Parathyroid adenoma (tissue), 2 donors: ENCODE results near the gene EPHB1.

Experiments used
- H2AFZ ChIP-seq: fragments of 300-600 bp; sonication (generic); one replicate; pipeline ENCODE4 v1.7.0; 2017; ENCODE audit warnings: antibody characterized with exemption, mild to moderate bottlenecking
- H3K27ac ChIP-seq: fragments of 300-600 bp; sonication (generic); one replicate; pipeline ENCODE4 v1.7.0; 2017
- H3K27me3 ChIP-seq: fragments of 300-600 bp; sonication (generic); one replicate; pipeline ENCODE4 v1.7.0; 2017; ENCODE audit warnings: low read length; ENCODE audit not compliant: control insufficient read depth, insufficient read depth
- H3K36me3 ChIP-seq: fragments of 300-600 bp; sonication (generic); one replicate; pipeline ENCODE4 v1.7.0; 2017; ENCODE audit warnings: low read length; ENCODE audit not compliant: control insufficient read depth, insufficient read depth
- H3K4me1 ChIP-seq: fragments of 300-600 bp; sonication (generic); one replicate; pipeline ENCODE4 v1.7.0; 2017; ENCODE audit warnings: control low read depth
- H3K4me2 ChIP-seq: fragments of 300-600 bp; sonication (generic); one replicate; pipeline ENCODE4 v1.7.0; 2017; ENCODE audit warnings: low read length
- H3K4me3 ChIP-seq: fragments of 300-600 bp; sonication (generic); one replicate; pipeline ENCODE4 v1.7.0; 2017; ENCODE audit warnings: low read depth, low read length
- H3K79me2 ChIP-seq: fragments of 300-600 bp; sonication (generic); one replicate; pipeline ENCODE4 v1.7.0; 2017; ENCODE audit warnings: control low read depth
- H3K9ac ChIP-seq: fragments of 300-600 bp; sonication (generic); one replicate; pipeline ENCODE4 v1.7.0; 2017; ENCODE audit warnings: mild to moderate bottlenecking
- H3K9me3 ChIP-seq: fragments of 300-600 bp; sonication (generic); one replicate; pipeline ENCODE4 v1.7.0; 2017; ENCODE audit warnings: low read length; ENCODE audit not compliant: control insufficient read depth
- CTCF ChIP-seq: fragments of 300-600 bp; sonication (generic); IDR thresholded peaks from one replicate; pipeline ENCODE4 v1.7.0; 2017; ENCODE audit warnings: antibody characterized with exemption, mild to moderate bottlenecking
- donor health status: primary hyperparathyroidism.

Gene EPHB1

DNA sequence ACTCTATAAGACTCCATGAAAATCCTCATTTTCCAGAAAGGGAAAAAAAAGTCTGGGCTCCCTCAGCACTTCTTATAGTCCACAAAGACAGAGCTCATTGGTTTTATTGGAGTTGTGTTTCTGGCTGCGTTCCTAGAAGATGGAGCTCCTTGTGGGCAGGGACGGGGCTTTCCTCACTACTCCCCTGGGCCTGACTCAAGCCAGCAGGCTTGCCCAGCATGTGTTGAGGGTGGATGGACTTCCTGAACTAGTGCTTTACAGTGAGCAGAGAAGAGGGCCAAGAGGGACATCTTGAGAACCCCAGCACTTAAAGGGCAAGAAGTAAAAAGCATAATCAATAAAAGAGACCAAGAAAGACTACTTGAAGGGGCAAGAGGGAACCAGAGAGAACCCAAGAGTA, 43.2 kb upstream of the EPHB1 start:
- no peak overlapping the region for H3K9ac ChIP-seq
- H3K79me2 ChIP-seq = no peaks in the 10 kb centered on the region
- no peaks in the 10 kb centered on the region for H3K4me1 ChIP-seq
- no peak overlapping the region for H3K27ac ChIP-seq
- H3K36me3 ChIP-seq = no peaks in the 10 kb centered on the region
- no peak overlapping the region for H3K4me2 ChIP-seq
- no peaks in the 10 kb centered on the region for H3K9me3 ChIP-seq
- TF ChIP-seq CTCF = no peak
- no peak overlapping the region for H3K4me3 ChIP-seq
- no peak overlapping the region for H2AFZ ChIP-seq
- no peaks in the 10 kb centered on the region for H3K27me3 ChIP-seq

DNA sequence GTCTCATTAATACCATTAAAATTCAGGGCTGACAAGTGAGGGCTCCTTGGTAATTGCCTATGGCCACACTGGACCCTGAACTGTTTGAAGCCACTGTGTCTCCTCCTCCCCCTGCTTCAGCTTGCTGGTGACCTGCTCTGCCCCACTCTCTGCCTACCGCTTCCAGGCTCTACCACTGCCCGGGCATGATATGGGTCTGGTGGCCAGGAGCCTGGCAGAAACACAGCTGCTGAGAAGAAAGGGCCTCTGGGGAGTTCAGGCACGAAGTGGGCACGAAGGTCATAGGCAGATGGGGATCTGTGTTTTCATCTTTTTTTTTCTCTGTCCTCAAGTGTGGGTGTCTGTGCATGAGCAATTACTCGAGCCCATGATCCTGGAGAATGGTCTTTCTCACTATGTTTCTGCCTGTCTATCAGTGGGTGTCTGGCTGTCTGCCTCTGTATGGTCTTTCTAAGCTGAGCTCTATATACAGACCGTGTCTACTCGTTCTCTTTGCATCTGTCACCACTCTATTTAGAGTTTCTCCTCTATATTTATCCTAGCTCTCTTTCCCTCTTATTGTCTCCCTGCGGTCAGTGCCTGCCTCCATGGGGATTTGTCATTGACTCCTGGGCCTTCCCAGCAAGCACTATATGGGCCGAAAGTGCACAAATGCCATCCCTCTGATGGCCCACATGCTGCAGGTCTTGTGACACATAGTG, 42.1 kb upstream of the EPHB1 start:
- Histone ChIP-seq H3K9ac (no peak overlapping the region), H3K9me3 (no peaks in the 10 kb centered on the region), H3K36me3 (no peaks in the 10 kb centered on the region), H3K27ac (no peak overlapping the region), H3K79me2 (no peaks in the 10 kb centered on the region), H3K4me3 (no peak overlapping the region), H2AFZ (no peak overlapping the region), H3K4me2 (no peak overlapping the region), H3K27me3 (no peaks in the 10 kb centered on the region), H3K4me1 (no peaks in the 10 kb centered on the region)
- no peak for TF ChIP-seq CTCF

DNA sequence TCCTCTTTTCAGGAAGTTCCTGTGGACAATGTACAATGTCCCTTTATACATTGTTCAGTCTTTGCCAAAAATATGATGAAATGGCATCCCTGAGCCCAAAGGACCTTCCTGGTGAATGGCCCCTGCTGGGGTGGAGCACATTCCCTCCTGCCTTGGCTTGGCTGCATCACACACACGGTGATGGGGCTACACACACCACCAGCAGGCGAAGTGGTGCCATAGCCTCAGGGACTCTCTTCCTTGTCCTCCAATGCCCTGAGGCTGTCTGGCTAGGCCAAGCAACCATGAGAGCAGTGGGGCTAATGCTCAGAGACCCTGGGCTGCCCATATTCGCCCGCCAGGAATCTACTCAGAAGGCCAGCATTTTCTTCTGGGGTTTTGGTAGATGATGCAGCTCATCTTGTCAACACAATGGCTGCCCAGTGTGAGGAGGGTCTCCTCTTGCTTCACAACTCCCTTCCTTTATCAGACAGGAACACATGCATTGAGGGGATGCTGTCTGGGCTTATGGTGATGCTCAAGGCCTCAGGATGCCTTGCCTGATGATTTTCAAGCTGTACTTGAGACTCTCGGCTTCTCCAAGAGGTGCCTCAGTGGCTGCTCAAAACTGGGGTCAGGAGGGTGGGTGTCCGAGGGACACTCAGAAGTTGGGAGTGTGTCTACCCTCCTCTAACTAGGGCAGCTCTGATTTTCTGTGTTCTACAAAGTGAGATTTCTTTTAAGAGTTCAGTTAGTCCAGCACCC, 40.9 kb upstream of the EPHB1 start:
- H3K27me3 ChIP-seq = no peaks in the 10 kb centered on the region
- no peak overlapping the region for H3K27ac ChIP-seq
- no peaks in the 10 kb centered on the region for H3K79me2 ChIP-seq
- H3K4me3 ChIP-seq = no peak overlapping the region
- no peak overlapping the region for H3K9ac ChIP-seq
- H3K9me3 ChIP-seq = no peaks in the 10 kb centered on the region
- H2AFZ ChIP-seq = no peak overlapping the region
- no peaks in the 10 kb centered on the region for H3K4me1 ChIP-seq
- no peak overlapping the region for H3K4me2 ChIP-seq
- no peak for TF ChIP-seq CTCF
- no peaks in the 10 kb centered on the region for H3K36me3 ChIP-seq

- Histone ChIP-seq H3K9me3 (no peaks in the 10 kb centered on the region), H3K4me3 (no peak overlapping the region), H3K4me1 (no peaks in the 10 kb centered on the region), H3K9ac (no peak overlapping the region), H3K36me3 (no peaks in the 10 kb centered on the region), H2AFZ (no peak overlapping the region), H3K79me2 (no peaks in the 10 kb centered on the region), H3K27me3 (no peaks in the 10 kb centered on the region), H3K4me2 (no peak overlapping the region), H3K27ac (no peak overlapping the region)
- TF ChIP-seq CTCF = peak; percentile 62
These were observed 40.1 kb upstream of the EPHB1 start for GRCh38 chr3:134754768-134755559.
